ENCODE results near the gene CLDN16. TPM values are rescaled to one million over a fixed set of nuclear protein-coding genes. Genes with fewer than 3 reads are reported as not detected.

CLDN16 gene
- total RNA-seq, 2 donors from 2014 or later: 0.45 TPM; not detected in 1

GRCh38 chr3:190384309-190384756, 3.6 kb upstream of the CLDN16 start:
- intact Hi-C loops (cut with DNase I): no loop called here
- Histone ChIP-seq H3K4me3 (no peak overlapping the region), H3K9me3 (no peaks in the 10 kb centered on the region), H3K4me1 (replicated peaks) (no peaks in the 10 kb centered on the region), H3K36me3 (no peaks in the 10 kb centered on the region), H3K27me3 (replicated peaks; ENCODE audit: insufficient read depth) (no peaks in the 10 kb centered on the region), H3K27ac (no peak overlapping the region)
- 14% methylated on average over 2 of the region's 2 CpGs for WGBS
- DNase-seq (ENCODE audit: low spot score): peak; percentile 53
- TF ChIP-seq POLR2AphosphoS5 (IDR thresholded peaks at IDR 0.05) (peak; percentile 38), CTCF (IDR thresholded peaks at IDR 0.05) (peak in 3 of 4 experiments; percentile 33 to 86 (median 64)), POLR2A (IDR thresholded peaks at IDR 0.05) (no peak)

GRCh38 chr3:190385731-190386688, 2.0 kb upstream of the CLDN16 start:
- Histone ChIP-seq H3K9me3 (no peaks in the 10 kb centered on the region), H3K4me1 (replicated peaks) (no peaks in the 10 kb centered on the region)
- 56% methylated on average over 8 of the region's 8 CpGs for WGBS

GRCh38 chr3:190388703-190389102, 740 bp downstream of the CLDN16 start:
- H3K9me3 ChIP-seq: no peaks in the 10 kb centered on the region
- no peak for DNase-seq (ENCODE audit: low spot score)
- TF ChIP-seq POLR2A (IDR thresholded peaks at IDR 0.05) (no peak), CTCF (IDR thresholded peaks at IDR 0.05) (no peak), POLR2AphosphoS5 (IDR thresholded peaks at IDR 0.05) (no peak)
- H3K4me1 ChIP-seq (replicated peaks): no peaks in the 10 kb centered on the region
- intact Hi-C loops (cut with DNase I): no loop called here
- 76% methylated on average over 3 of the region's 3 CpGs for WGBS
- no peak overlapping the region for H3K27ac ChIP-seq
- H3K4me3 ChIP-seq: no peak overlapping the region
- H3K27me3 ChIP-seq (replicated peaks; ENCODE audit: insufficient read depth): no peaks in the 10 kb centered on the region
- H3K36me3 ChIP-seq: no peaks in the 10 kb centered on the region

More at GRCh38 chr3:190385731-190386688, 2.0 kb upstream of the CLDN16 start:
- DNase-seq (ENCODE audit: low spot score): no peak
- H3K27ac ChIP-seq: no peak overlapping the region
- H3K36me3 ChIP-seq: no peaks in the 10 kb centered on the region
- H3K27me3 ChIP-seq (replicated peaks; ENCODE audit: insufficient read depth): no peaks in the 10 kb centered on the region
- TF ChIP-seq POLR2AphosphoS5 (IDR thresholded peaks at IDR 0.05) (no peak), POLR2A (IDR thresholded peaks at IDR 0.05) (no peak), CTCF (IDR thresholded peaks at IDR 0.05) (no peak)
- no peak overlapping the region for H3K4me3 ChIP-seq
- intact Hi-C loops (cut with DNase I): no loop called here

GRCh38 chr3:190396001-190396400, 8.0 kb downstream of the CLDN16 start:
- H3K4me3 ChIP-seq: no peak overlapping the region

More at GRCh38 chr3:190396001-190396400, 8.0 kb downstream of the CLDN16 start:
- no peaks in the 10 kb centered on the region for H3K4me1 ChIP-seq (replicated peaks)
- intact Hi-C loops (cut with DNase I): no loop called here
- H3K27ac ChIP-seq: no peak overlapping the region
- no peak for DNase-seq (ENCODE audit: low spot score)
- H3K36me3 ChIP-seq: no peaks in the 10 kb centered on the region
- no peaks in the 10 kb centered on the region for H3K27me3 ChIP-seq (replicated peaks; ENCODE audit: insufficient read depth)
- TF ChIP-seq CTCF (IDR thresholded peaks at IDR 0.05) (no peak), POLR2A (IDR thresholded peaks at IDR 0.05) (no peak), POLR2AphosphoS5 (IDR thresholded peaks at IDR 0.05) (no peak)
- no peaks in the 10 kb centered on the region for H3K9me3 ChIP-seq

Data from prostate gland (tissue), 2 donors.